CD1c-positive myeloid dendritic cell (primary cell): ENCODE data around the gene PCDHA8.
"Not testable (repeated sequence)": the region's sequence is repeated elsewhere in the genome, so short reads cannot be mapped to it uniquely, and the experiment has no call there.

Experiments used
- DNase-seq: peaks from one replicate; pipeline ENCODE4 v3.0.0-alpha.2; 2016; ENCODE audit errors: extremely low spot score

The PCDHA8 gene

DNA sequence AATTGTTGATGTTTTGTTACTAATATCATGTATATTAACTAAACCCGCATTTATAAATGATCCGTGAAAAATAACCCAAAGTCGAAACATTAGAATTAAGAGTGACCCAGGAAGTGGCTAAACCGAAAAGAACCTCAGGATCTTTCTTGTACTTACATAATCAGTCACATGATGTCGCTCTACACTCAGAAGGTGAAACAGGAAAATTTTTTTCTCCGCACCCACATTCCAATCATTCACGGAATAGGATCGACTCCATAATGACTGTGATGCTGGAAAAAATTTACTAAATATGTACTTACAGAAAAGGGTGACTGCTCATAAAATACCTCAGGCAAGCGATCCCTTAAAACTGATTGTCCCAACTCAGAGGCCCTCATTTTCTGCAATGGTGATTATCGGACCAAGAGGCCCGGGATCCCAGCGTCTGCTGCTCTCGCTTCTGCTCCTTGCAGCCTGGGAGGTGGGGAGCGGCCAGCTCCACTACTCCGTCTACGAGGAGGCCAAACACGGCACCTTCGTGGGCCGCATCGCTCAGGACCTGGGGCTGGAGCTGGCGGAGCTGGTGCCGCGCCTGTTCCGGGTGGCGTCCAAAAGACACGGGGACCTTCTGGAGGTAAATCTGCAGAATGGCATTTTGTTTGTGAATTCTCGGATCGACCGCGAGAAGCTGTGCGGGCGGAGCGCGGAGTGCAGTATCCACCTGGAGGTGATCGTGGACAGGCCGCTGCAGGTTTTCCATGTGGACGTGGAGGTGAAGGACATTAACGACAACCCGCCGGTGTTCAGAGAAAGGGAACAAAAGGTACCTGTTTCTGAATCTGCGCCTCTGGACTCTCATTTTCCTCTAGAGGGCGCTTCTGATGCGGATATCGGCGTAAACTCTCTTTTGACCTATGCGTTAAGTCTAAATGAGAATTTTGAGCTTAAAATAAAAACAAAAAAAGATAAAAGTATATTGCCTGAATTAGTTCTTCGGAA is 34.4 kb downstream of the PCDHA8 start, which contains the start of gene PCDHA12:
Gene PCDHA12, plus strand, starts transcription at position 224 of the 981 bp plus-strand sequence. Its CDS starts 165 bp downstream, at position 389.
- no peak for DNase-seq

DNA sequence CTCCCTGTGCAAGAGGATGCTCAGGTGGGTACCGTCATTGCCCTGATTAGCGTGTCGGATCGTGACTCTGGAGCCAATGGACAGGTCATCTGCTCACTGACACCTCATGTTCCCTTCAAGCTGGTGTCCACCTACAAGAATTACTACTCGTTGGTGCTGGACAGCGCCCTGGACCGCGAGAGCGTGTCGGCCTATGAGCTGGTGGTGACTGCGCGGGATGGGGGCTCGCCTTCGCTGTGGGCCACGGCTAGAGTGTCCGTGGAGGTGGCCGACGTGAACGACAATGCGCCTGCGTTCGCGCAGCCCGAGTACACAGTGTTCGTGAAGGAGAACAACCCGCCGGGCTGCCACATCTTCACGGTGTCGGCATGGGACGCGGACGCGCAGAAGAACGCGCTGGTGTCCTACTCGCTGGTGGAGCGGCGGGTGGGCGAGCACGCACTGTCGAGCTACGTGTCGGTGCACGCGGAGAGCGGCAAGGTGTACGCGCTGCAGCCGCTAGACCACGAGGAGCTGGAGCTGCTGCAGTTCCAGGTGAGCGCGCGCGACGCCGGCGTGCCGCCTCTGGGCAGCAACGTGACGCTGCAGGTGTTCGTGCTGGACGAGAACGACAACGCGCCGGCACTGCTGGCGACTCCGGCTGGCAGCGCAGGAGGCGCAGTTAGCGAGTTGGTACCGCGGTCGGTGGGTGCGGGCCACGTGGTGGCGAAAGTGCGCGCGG is 35.7 kb downstream of the PCDHA8 start:
- DNase-seq: not testable (repeated sequence)

DNA sequence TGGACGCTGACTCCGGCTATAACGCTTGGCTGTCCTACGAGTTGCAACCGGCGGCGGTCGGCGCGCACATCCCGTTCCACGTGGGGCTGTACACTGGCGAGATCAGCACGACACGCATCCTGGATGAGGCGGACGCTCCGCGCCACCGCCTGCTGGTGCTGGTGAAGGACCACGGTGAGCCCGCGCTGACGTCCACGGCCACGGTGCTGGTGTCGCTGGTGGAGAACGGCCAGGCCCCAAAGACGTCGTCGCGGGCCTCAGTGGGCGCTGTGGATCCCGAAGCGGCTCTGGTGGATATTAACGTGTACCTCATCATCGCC is 36.2 kb downstream of the PCDHA8 start:
- no peak for DNase-seq

DNA sequence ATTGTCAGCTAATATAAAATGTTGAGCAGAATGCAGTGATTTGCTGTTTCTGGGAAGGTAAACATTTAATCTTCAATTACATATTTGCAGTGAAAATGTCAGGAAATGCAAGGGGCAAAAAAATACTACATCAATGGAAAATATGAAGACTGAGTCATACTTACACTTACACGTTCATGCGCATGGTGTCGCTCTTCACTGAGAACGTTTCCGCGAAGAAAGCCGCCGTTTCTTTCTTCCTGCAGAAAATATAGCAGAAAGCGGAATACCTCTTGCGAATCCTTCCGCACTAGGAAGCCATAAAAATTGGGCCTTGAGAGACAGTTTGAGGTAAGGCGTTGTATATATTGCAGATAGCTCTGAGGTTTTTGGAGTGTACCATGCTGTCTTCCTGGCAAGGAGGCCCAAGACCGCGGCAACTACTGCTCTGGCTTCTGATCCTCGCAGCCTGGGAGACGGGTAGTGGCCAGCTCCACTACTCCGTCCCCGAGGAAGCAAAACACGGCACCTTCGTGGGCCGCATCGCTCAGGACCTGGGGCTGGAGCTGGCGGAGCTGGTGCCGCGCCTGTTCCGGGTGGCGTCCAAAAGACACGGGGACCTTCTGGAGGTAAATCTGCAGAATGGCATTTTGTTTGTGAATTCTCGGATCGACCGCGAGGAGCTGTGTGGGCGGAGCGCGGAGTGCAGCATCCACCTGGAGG is 41.1 kb downstream of the PCDHA8 start, which contains the start of gene PCDHA13:
Gene PCDHA13, plus strand, starts transcription at position 236 of the 702 bp plus-strand sequence. Its CDS starts 145 bp downstream, at position 381.
- DNase-seq: no peak

DNA sequence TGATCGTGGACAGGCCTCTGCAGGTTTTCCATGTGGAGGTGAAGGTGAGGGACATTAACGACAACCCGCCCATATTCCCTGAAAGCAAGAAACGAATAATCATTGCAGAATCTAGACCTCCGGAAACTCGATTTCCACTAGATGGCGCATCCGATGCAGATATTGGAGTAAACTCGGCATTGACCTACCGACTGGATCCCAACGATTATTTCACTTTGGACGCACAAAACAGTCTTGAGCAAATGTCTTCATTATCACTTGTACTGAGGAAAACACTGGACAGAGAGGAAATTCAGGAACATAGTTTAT is 41.6 kb downstream of the PCDHA8 start:
- DNase-seq: no peak

DNA sequence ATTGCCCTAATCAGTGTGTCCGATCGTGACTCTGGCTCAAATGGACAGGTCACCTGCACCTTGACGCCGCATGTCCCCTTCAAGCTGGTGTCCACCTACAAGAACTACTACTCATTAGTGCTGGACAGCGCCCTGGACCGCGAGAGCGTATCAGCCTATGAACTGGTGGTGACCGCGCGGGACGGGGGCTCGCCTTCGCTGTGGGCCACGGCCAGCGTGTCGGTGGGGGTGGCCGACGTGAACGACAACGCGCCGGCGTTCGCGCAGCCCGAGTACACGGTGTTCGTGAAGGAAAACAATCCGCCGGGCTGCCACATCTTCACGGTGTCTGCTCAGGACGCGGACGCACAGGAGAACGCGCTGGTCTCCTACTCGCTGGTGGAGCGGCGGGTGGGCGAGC is 42.4 kb downstream of the PCDHA8 start:
- no peak for DNase-seq

DNA sequence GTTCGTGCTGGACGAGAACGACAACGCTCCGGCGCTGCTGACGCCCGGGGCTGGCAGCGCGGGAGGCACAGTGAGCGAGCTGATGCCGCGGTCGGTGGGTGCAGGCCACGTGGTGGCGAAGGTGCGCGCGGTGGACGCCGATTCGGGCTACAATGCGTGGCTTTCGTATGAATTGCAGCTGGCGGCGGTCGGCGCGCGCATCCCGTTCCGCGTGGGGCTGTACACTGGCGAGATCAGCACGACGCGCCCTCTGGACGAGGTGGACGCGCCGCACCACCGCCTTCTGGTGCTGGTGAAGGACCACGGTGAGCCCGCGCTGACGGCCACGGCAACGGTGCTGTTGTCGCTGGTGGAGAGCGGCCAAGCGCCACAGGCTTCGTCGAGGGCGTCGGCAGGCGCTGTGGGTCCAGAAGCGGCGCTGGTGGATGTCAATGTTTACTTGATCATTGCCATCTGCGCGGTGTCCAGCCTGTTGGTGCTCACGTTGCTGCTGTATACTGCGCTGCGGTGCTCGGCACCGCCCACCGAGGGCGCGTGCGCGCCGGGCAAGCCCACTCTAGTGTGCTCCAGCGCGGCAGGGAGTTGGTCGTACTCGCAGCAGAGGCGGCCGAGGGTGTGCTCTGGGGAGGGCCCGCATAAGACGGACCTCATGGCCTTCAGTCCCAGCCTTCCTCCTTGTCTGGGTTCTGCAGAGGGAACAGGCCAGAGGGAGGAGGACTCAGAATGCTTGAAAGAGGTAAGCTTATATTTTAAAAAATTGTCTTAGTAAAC is 43.1 kb downstream of the PCDHA8 start:
- DNase-seq: no peak
